DMS 273 treated with DMSO at 0.1 percent for 48 hours (cell line): ENCODE results near the gene TNFRSF25.

ENCODE experiments used
- DNase-seq: peaks from one replicate; lab custom pipeline; 2025; lab: John Stamatoyannopoulos, UW

TNFRSF25 gene

GRCh38 chr1:6416295-6416656 is 49.7 kb downstream of the TNFRSF25 start:
- DNase-seq, result no peak

- DNase-seq, result no peak
Measured at GRCh38 chr1:6414881-6415626, 50.9 kb downstream of the TNFRSF25 start.

DNA sequence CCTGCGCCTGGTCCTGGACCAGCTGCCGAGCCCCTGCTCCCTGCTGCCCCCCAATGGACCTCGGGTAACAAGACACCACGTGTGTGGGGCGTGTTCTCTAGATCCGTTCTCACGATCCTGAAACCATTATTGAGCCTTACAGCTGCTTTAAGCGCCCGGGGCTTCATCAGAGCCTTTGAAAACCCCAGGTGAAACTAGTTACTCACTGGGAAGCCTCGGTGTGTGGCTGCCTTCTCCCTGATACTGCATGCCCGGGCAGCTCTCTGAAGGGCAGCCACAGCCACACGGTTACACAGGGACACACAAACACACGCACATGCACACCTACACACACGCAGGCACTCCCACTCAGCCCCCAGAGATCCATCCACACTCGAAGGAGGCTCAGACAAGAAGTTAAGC is 51.5 kb downstream of the TNFRSF25 start:
- no peak for DNase-seq

DNA sequence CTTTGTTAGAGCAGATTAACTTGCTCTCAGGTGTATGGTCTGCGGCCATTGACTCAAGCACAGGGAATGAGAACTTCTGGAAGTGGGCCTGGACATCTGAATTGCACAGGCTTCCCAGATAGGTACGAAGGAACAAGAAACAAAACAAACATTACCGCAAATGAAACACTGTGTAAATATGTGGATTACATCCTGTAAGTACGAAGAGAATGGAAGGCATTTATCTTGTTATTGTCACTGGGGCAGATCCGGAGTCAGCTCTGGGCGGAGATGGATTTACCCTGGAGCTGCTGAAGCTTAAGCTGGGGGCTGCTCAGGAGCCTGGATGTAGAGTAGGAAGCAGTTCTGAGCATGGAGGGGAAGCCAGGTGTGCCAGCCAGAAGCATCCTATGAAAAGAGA is 53.1 kb downstream of the TNFRSF25 start:
- no peak for DNase-seq
